IMR-90 (cell line): ENCODE measurements around the gene ZNF641. TPM values are rescaled to one million over a fixed set of nuclear protein-coding genes. Genes with fewer than 3 reads are reported as not detected.

Experiments used
- ATAC-seq: fragments of 200-7000 bp; cut with Tn5 transposase; 2 replicates; pipeline ENCODE4 v1.9.1; 2020; ENCODE audit warnings: low read depth, mild to moderate bottlenecking, moderate library complexity
- BruUV-seq: library from RNA; stranded (reverse); fragments of 400-500 nt; replicated peaks from 2 replicates; lab custom pipeline; 2021; lab: Mats Ljungman, UMichigan
- CTCF ChIA-PET: fragments of 300-600 bp; formaldehyde crosslinking; extraction: SDS; loops from one replicate; lab custom pipeline; 2021; ENCODE audit warnings: antibody characterized with exemption; lab: Yijun Ruan, JAX
- POLR2A ChIA-PET: fragments of 300-600 bp; sonication (Branson Sonifier 250); formaldehyde crosslinking; loops from one replicate; lab custom pipeline; 2022; ENCODE audit warnings: antibody characterized with exemption; ENCODE audit not compliant: unreplicated experiment; lab: Charles Lee
- DNase-seq: peaks from one replicate; pipeline ENCODE4 v3.0.0; 2013
- H2AFZ ChIP-seq: replicated peaks from 2 replicates; pipeline ENCODE3; 2013; ENCODE audit warnings: low read length, mild to moderate bottlenecking; ENCODE audit not compliant: poor library complexity
- H2AK5ac ChIP-seq: 2 replicates; pipeline ENCODE4 v1.6.1; 2013; ENCODE audit warnings: low read depth, low read length, inconsistent platforms
- H2AK9ac ChIP-seq: replicated peaks from 2 replicates; pipeline ENCODE3; 2013; ENCODE audit warnings: mild to moderate bottlenecking, low read depth, low read length, moderate library complexity; ENCODE audit not compliant: poor library complexity
- H2BK120ac ChIP-seq: 2 replicates; pipeline ENCODE4 v1.6.1; 2013; ENCODE audit warnings: low read depth, low read length, inconsistent platforms
- H2BK15ac ChIP-seq: 3 replicates; pipeline ENCODE4 v1.6.1; 2013; ENCODE audit warnings: low read depth, low read length, inconsistent platforms
- H2BK20ac ChIP-seq: 2 replicates; pipeline ENCODE4 v1.6.1; 2013; ENCODE audit warnings: low read depth, mild to moderate bottlenecking, inconsistent platforms, low read length, moderate library complexity
- H2BK5ac ChIP-seq: 2 replicates; pipeline ENCODE4 v1.6.1; 2013; ENCODE audit warnings: mild to moderate bottlenecking, low read depth, low read length, inconsistent platforms; ENCODE audit not compliant: poor library complexity, severe bottlenecking
- H3K14ac ChIP-seq: replicated peaks from 2 replicates; pipeline ENCODE4 v1.6.1; 2013; ENCODE audit warnings: low read depth, low read length, inconsistent platforms
- H3K18ac ChIP-seq: 2 replicates; pipeline ENCODE4 v1.6.1; 2013; ENCODE audit warnings: low read depth, low read length, control low read depth
- H3K23ac ChIP-seq: 2 replicates; pipeline ENCODE4 v1.6.1; 2013; ENCODE audit warnings: low read depth, low read length, inconsistent platforms
- H3K27ac ChIP-seq: 2 replicates; pipeline ENCODE4 v1.5.1; 2013; ENCODE audit warnings: mild to moderate bottlenecking, control low read depth, low read length; ENCODE audit not compliant: insufficient read depth
- H3K27me3 ChIP-seq: 2 replicates; pipeline ENCODE4 v1.6.1; 2013; ENCODE audit warnings: low read length; ENCODE audit not compliant: control insufficient read depth, insufficient read depth
- H3K36me3 ChIP-seq: 2 replicates; pipeline ENCODE4 v1.6.1; 2013; ENCODE audit warnings: low read length, mixed read lengths; ENCODE audit not compliant: control insufficient read depth, insufficient read depth
- H3K4ac ChIP-seq: 2 replicates; pipeline ENCODE4 v1.6.1; 2013; ENCODE audit warnings: low read depth, low read length, inconsistent platforms
- H3K4me1 ChIP-seq: 2 replicates; pipeline ENCODE4 v1.6.1; 2013; ENCODE audit warnings: low read length, mixed read lengths; ENCODE audit not compliant: control insufficient read depth, insufficient read depth
- H3K4me2 ChIP-seq: 2 replicates; pipeline ENCODE4 v1.6.1; 2013; ENCODE audit warnings: low read depth, mild to moderate bottlenecking, control low read depth, low read length, moderate library complexity
- H3K4me3 ChIP-seq: 2 replicates; pipeline ENCODE4 v1.5.1; 2013; ENCODE audit warnings: low read depth, mild to moderate bottlenecking, control low read depth, low read length, moderate library complexity; ENCODE audit not compliant: insufficient read depth
- H3K56ac ChIP-seq: 2 replicates; pipeline ENCODE4 v1.6.1; 2013; ENCODE audit warnings: low read length, inconsistent platforms; ENCODE audit not compliant: insufficient read depth; ENCODE audit errors: extremely low read depth
- H3K79me1 ChIP-seq, 2 experiments: 2 replicates each; pipeline ENCODE4 v1.6.1; 2013; ENCODE audit warnings: low read length in 2 of 2, inconsistent platforms in 1 of 2, low read depth in 1 of 2
- H3K9ac ChIP-seq: 2 replicates; pipeline ENCODE4 v1.6.1; 2013; ENCODE audit warnings: low read depth, low read length, control low read depth
- H3K9me1 ChIP-seq: 2 replicates; pipeline ENCODE4 v1.6.1; 2013; ENCODE audit warnings: low read length, inconsistent platforms; ENCODE audit not compliant: insufficient read depth
- H3K9me3 ChIP-seq: 2 replicates; pipeline ENCODE4 v1.6.1; 2013; ENCODE audit warnings: low read length; ENCODE audit not compliant: control insufficient read depth, insufficient read depth
- H4K20me1 ChIP-seq: 2 replicates; pipeline ENCODE4 v1.6.1; 2013; ENCODE audit warnings: low read length, inconsistent platforms; ENCODE audit not compliant: insufficient read depth
- H4K5ac ChIP-seq: 2 replicates; pipeline ENCODE4 v1.6.1; 2013; ENCODE audit warnings: mild to moderate bottlenecking, low read depth, low read length, control low read depth
- H4K8ac ChIP-seq, 2 experiments: 2 replicates each; pipeline ENCODE4 v1.6.1; 2013; ENCODE audit warnings: low read depth in 2 of 2, low read length in 2 of 2, control low read depth in 1 of 2, inconsistent platforms in 1 of 2
- H4K91ac ChIP-seq: 2 replicates; pipeline ENCODE4 v1.6.1; 2013; ENCODE audit warnings: low read depth, low read length, inconsistent platforms; ENCODE audit not compliant: insufficient read depth
- BHLHE40 ChIP-seq: fragments of 150-350 bp; IDR thresholded peaks from 2 replicates; pipeline ENCODE4 v1.6.1; 2016; ENCODE audit warnings: mild to moderate bottlenecking, low read depth, low read length
- MAFK ChIP-seq: IDR thresholded peaks from 2 replicates; pipeline ENCODE4 v1.6.1; 2012; ENCODE audit warnings: low read depth, low read length, improper control_type of control experiment
- NFE2L2 ChIP-seq: fragments of 150-350 bp; IDR thresholded peaks from 2 replicates; pipeline ENCODE4 v1.6.1; 2016; ENCODE audit warnings: low read depth, mild to moderate bottlenecking, low read length
- RFX5 ChIP-seq: IDR thresholded peaks from 2 replicates; pipeline ENCODE4 v1.8.0; 2012; ENCODE audit warnings: low read depth, mild to moderate bottlenecking, low read length, moderate library complexity
- SMC3 ChIP-seq: fragments of 150-350 bp; IDR thresholded peaks from 2 replicates; pipeline ENCODE4 v1.6.1; 2016; ENCODE audit warnings: low read depth, mild to moderate bottlenecking, antibody characterized with exemption, low read length, moderate library complexity
- WGBS, 2 experiments: methylation state at CpG; one replicate each; pipeline versions ENCODE4 v1.1.5 to v1.1.7; 2013; ENCODE audit warnings: missing lambda C conversion rate in 2 of 2; ENCODE audit not compliant: insufficient read length in 1 of 2; ENCODE audit errors: extremely low coverage in 2 of 2; 5-methylcytosine and 5-hydroxymethylcytosine counted together
- dilution Hi-C: fragments of 300-500 bp; cut with HindIII; formaldehyde crosslinking; loops from one replicate; pipeline ENCODE4 v1.14.3; 2018; ENCODE audit warnings: low sequenced_read_pairs; ENCODE audit not compliant: unreplicated experiment
- in situ Hi-C: fragments of 300-500 bp; cut with MboI; formaldehyde crosslinking; loops from 3 replicates; pipeline ENCODE4 v1.14.3; 2019; ENCODE audit warnings: low sequenced_read_pairs, inconsistent platforms, mixed read lengths
- intact Hi-C: fragments of 100-400 bp; cut with micrococcal nuclease; formaldehyde crosslinking; loops from 2 replicates; pipeline ENCODE4 v1.10.0; 2022
- polyA plus RNA-seq, 3 experiments: library from polyadenylated mRNA; depleted of rRNA; stranded (reverse); fragments of >200 nt; gene quantifications; 2 replicates each; pipeline ENCODE4 v1.2.3, GENCODE V29; 2012; ENCODE audit warnings: low replicate concordance in 1 of 3
- total RNA-seq: library from RNA; depleted of rRNA; stranded (reverse); fragments of >200 nt; gene quantifications from 2 replicates; pipeline ENCODE4 v1.2.3, GENCODE V29; 2012

The ZNF641 gene
- total and polyA plus RNA-seq, 2 of the 4 experiments (the other 2 are of a cell fraction): 2.5 to 5.2 TPM

DNA sequence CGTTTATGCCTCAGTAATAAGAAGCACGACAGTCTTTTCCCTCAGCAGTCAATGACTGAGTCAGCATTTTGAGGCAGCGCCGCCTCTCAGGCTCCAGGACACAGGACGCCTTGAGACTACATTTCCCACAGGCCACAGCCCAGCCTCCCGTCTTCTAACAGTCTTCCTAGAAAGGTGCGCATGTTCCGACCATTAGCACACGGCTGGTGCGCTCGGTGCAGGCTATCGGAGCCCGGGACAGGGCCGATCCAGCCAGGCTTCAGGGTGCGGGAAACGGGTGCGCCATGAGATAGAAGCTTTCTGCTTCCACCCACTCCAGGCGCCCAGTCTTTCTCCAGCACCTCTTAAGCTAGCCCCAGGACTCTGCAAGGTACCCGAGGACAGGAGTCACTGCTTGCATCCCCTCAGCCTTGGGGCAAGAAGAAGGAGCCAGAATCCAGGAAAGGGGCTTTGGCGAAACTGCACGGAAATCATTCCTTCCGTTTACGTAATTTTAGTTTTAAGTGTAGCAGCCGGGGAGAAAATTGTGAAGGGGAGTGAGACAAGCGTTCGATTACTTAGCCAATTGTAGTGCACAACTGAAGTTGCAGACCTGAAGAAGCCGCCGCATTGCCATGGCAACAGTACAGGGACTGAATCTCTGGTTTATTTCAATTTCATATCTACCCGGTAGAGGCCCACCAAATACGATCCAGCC lies 54.0 kb downstream of the ZNF641 start:
- H2BK20ac ChIP-seq: no peak overlapping the region
- peak overlapping the region; percentile 63 for H3K4me2 ChIP-seq
- H3K56ac ChIP-seq: no peak overlapping the region
- no peaks in the 10 kb centered on the region for H3K4me1 ChIP-seq
- peaks cover 10% of the 10 kb centered on the region for H3K27me3 ChIP-seq
- H3K14ac ChIP-seq: no peak overlapping the region
- intact Hi-C loops: no loop called here
- dilution Hi-C loops: no loop called here
- H4K20me1 ChIP-seq: no peaks in the 10 kb centered on the region
- BruUV-seq: no TSS peak
- ATAC-seq (peak; percentile 98), DNase-seq (peak; percentile 55)
- no peak overlapping the region for H2AK9ac ChIP-seq
- 0 out of 2 replicates have a peak, but pooled peaks cover 3% of the 10 kb centered on the region for H3K9me1 ChIP-seq
- no peaks in the 10 kb centered on the region for H3K79me1 ChIP-seq
- peak overlapping the region; percentile 69 for H2AFZ ChIP-seq
- no peak overlapping the region for H4K8ac ChIP-seq
- WGBS, 2 experiments: 10% methylated on average over 10 of the region's 30 CpGs; no CpG with 5 or more reads in 1 of the 2 experiments
- no peak overlapping the region for H3K18ac ChIP-seq
- H2AK5ac ChIP-seq: no peak overlapping the region
- no peak for TF ChIP-seq NFE2L2
- no peak for TF ChIP-seq RFX5
- peak; percentile 95 for TF ChIP-seq MAFK
- no peak for TF ChIP-seq BHLHE40
- no peak for TF ChIP-seq SMC3
- H3K27ac ChIP-seq: no peak overlapping the region
- no peak overlapping the region for H2BK15ac ChIP-seq
- POLR2A ChIA-PET: no interaction called here
- H3K9me3 ChIP-seq: no peaks in the 10 kb centered on the region
- H4K91ac ChIP-seq: no peak overlapping the region
- no peak overlapping the region for H2BK5ac ChIP-seq
- H3K23ac ChIP-seq: no peak overlapping the region
- H3K9ac ChIP-seq: no peak overlapping the region
- no peak overlapping the region for H2BK120ac ChIP-seq
- H3K36me3 ChIP-seq: no peaks in the 10 kb centered on the region
- H3K4me3 ChIP-seq: peak overlapping the region; percentile 39
- no peak overlapping the region for H3K4ac ChIP-seq
- no peak overlapping the region for H4K5ac ChIP-seq
- in situ Hi-C loops: no loop called here
- CTCF ChIA-PET: no interaction called here
